ENCODE data around the gene TUBB.

TUBB gene

DNA sequence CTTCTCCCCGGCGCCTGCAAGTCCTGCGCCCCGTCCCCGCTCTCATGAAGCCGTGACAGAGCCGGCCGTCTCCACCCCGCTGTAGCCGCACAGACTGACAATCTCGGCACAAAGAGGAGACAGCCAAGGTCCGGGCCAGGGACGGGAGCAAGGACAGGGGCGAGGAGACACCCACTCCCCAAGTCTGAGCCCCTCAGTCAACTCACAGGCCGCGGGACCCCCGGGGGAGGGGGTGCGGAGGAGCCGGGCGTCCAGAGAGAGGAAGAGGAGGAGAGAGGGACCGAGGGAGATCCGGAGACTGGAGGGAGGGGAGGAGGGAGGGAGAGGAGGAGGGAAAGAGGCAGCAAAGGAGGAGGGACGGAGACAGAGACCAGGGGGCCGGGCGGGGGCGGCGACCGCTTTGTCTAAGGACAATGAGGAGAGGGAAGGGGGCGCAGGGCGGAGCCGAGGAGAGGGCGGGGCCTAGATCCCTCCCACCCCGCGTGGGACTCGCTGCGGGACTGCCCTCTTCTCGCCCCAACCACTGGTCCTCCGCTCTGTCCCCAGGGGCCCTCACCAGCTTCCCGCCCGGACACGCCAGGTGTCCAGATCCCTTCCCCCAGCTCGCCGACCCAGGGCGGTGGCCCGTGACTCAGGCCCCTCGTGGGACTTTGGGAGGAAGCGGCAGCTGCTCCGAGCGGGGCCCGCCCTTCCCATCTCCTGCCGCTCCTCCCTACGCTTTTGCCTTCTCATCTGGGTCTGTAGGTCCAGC lies 33.1 kb upstream of the TUBB start:
- Histone ChIP-seq H2BK15ac (ENCODE audit: low read depth, poor library complexity, severe bottlenecking) (peak overlapping the region; percentile 97), H3K79me1 (replicated peaks; ENCODE audit: low read length, poor library complexity, severe bottlenecking) (peaks cover 2% of the 10 kb centered on the region), H3K4ac (ENCODE audit: low read depth in 1 of 2, low read length in 2 of 2) (peak overlapping the region; percentile 92 to 99), H3K36me3 (ENCODE audit: control insufficient read depth in 1 of 2, insufficient read depth in 2 of 2, low read depth in 1 of 2, low read length in 2 of 2) (peaks cover 17 to 24% of the 10 kb centered on the region in 2 experiments), H3K4me3 (ENCODE audit: insufficient read depth in 1 of 2, low read depth in 1 of 2, low read length in 2 of 2) (peak overlapping the region; percentile 83 to 93), H3K23ac (ENCODE audit: low read length in 2 of 2) (peak overlapping the region in 1 of 2 experiments; percentile 95), H3K18ac (ENCODE audit: low read depth in 1 of 2, low read length in 2 of 2) (peak overlapping the region; percentile 98), H3K14ac (ENCODE audit: low read length in 2 of 2) (peak overlapping the region in 1 of 2 experiments; percentile 94), H2BK12ac (ENCODE audit: low read length in 2 of 2) (peak overlapping the region; percentile 64 to 90), H2AK5ac (ENCODE audit: low read length, severe bottlenecking) (peak overlapping the region; percentile 76), H2AFZ (ENCODE audit: low read depth, low read length) (peak overlapping the region; percentile 10), H3K9me3 (ENCODE audit: control insufficient read depth, low read length) (no peaks in the 10 kb centered on the region), H3K27ac (ENCODE audit: low read length, poor library complexity, severe bottlenecking) (peak overlapping the region; percentile 99), H3K9ac (ENCODE audit: low read length) (peak overlapping the region; percentile 95), H2BK120ac (ENCODE audit: low read depth, low read length) (peak overlapping the region; percentile 97), H4K8ac (ENCODE audit: low read length) (peak overlapping the region; percentile 92), H3K4me1 (ENCODE audit: control insufficient read depth, insufficient read depth, low read depth, low read length) (peaks cover 29% of the 10 kb centered on the region), H3K4me2 (ENCODE audit: low read length, poor library complexity, severe bottlenecking) (peak overlapping the region; percentile 82), H3K27me3 (ENCODE audit: control insufficient read depth in 1 of 2, insufficient read depth in 1 of 2, low read length in 2 of 2) (no peaks in the 10 kb centered on the region), H4K91ac (ENCODE audit: low read length) (peak overlapping the region; percentile 96), H2BK5ac (ENCODE audit: low read depth, low read length, poor library complexity, severe bottlenecking) (peak overlapping the region; percentile 97)
- peak; percentile 96 for DNase-seq
- WGBS: under 1% methylated on average over 27 of the region's 52 CpGs

DNA sequence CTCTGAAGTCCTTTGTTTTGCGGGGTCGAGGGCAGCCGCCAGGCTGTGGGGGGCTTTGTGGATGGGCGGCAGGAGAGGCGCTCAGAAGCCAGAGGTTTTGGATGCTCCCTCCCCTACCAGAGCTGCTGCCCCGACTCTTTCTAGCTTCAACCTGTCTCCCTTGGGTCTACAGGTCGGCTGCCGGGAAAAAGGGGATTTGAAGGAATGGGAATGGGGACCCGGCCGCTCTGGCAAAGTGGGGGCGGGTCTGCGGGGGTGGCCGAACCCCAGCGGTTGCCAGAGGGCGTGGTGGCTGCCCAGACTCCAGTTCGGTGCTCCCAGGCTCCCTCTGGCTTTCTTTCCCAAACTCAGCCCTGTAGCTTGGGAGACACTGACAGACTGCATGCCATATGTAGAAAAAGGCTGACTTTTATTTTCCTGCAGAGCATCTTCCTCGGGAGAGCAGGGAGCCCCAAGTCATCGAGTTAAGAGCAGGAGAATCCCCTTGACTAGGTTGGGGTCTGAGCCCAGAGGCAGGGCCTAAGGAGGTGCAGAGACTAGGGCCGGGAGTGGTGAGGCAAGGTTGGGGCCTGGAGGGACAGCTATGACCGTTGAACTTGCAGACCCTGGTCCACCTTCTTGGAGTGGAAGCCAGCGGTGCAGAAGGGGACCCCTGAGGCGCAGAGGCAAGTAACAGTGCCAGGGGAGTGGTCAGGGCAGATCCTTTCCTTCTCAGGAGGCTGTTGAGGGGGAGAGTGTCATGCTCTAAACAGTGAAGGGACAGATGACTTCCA lies 32.3 kb upstream of the TUBB start:
- Histone ChIP-seq H4K8ac (ENCODE audit: low read length) (peak overlapping the region; percentile 2), H3K4ac (ENCODE audit: low read depth in 1 of 2, low read length in 2 of 2) (peak overlapping the region; percentile 72 to 82), H3K18ac (ENCODE audit: low read depth in 1 of 2, low read length in 2 of 2) (peak overlapping the region; percentile 96 to 98), H4K91ac (ENCODE audit: low read length) (peak overlapping the region; percentile 90), H3K14ac (ENCODE audit: low read length in 2 of 2) (peak overlapping the region in 1 of 2 experiments; percentile 97), H2BK120ac (ENCODE audit: low read depth, low read length) (peak overlapping the region; percentile 97), H3K27me3 (ENCODE audit: control insufficient read depth in 1 of 2, insufficient read depth in 1 of 2, low read length in 2 of 2) (no peaks in the 10 kb centered on the region), H2BK12ac (ENCODE audit: low read length in 2 of 2) (peak overlapping the region in 1 of 2 experiments; percentile 70), H3K36me3 (ENCODE audit: control insufficient read depth in 1 of 2, insufficient read depth in 2 of 2, low read depth in 1 of 2, low read length in 2 of 2) (peaks cover 15 to 24% of the 10 kb centered on the region in 2 experiments), H3K23ac (ENCODE audit: low read length in 2 of 2) (no peak overlapping the region), H3K79me1 (replicated peaks; ENCODE audit: low read length, poor library complexity, severe bottlenecking) (peaks cover 2% of the 10 kb centered on the region), H2BK15ac (ENCODE audit: low read depth, poor library complexity, severe bottlenecking) (peak overlapping the region; percentile 97), H2BK5ac (ENCODE audit: low read depth, low read length, poor library complexity, severe bottlenecking) (peak overlapping the region; percentile 90), H3K9ac (ENCODE audit: low read length) (peak overlapping the region; percentile 95), H3K9me3 (ENCODE audit: control insufficient read depth, low read length) (no peaks in the 10 kb centered on the region), H2AK5ac (ENCODE audit: low read length, severe bottlenecking) (peak overlapping the region; percentile 4), H3K27ac (ENCODE audit: low read length, poor library complexity, severe bottlenecking) (peak overlapping the region; percentile 99), H3K4me1 (ENCODE audit: control insufficient read depth, insufficient read depth, low read depth, low read length) (peaks cover 27% of the 10 kb centered on the region), H3K4me3 (ENCODE audit: insufficient read depth in 1 of 2, low read depth in 1 of 2, low read length in 2 of 2) (peak overlapping the region; percentile 83 to 93), H3K4me2 (ENCODE audit: low read length, poor library complexity, severe bottlenecking) (peak overlapping the region; percentile 80), H2AFZ (ENCODE audit: low read depth, low read length) (no peak overlapping the region)
- DNase-seq: peak; percentile 59
- WGBS: 15% methylated on average over 19 of the region's 22 CpGs

DNA sequence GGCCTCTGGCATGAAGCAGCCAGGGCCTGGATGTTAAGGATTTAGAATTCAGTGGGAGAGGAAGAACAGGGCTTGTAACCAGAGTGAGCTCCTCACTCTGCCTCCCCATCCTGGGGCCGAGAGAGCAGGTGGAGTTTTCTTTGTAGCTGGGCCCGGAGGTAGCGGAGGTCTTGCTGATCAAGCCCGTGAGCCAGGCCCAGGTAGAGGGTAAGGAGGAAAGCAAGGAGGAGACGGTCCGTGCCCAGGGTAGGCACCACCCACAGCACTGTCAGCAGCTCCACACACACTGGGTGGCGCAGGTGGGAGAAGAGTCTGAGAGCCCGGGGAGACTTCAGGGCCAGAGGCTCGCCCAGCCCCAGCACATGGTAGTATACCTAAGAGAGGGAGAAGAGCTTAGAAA lies 31.6 kb upstream of the TUBB start:
- Histone ChIP-seq H2AFZ (ENCODE audit: low read depth, low read length) (no peak overlapping the region), H2BK12ac (ENCODE audit: low read length in 2 of 2) (peak overlapping the region in 1 of 2 experiments; percentile 75), H2BK5ac (ENCODE audit: low read depth, low read length, poor library complexity, severe bottlenecking) (no peak overlapping the region), H3K27me3 (ENCODE audit: control insufficient read depth in 1 of 2, insufficient read depth in 1 of 2, low read length in 2 of 2) (no peaks in the 10 kb centered on the region), H3K27ac (ENCODE audit: low read length, poor library complexity, severe bottlenecking) (no peak overlapping the region), H3K18ac (ENCODE audit: low read depth in 1 of 2, low read length in 2 of 2) (peak overlapping the region; percentile 54 to 96), H3K4ac (ENCODE audit: low read depth in 1 of 2, low read length in 2 of 2) (peak overlapping the region; percentile 37 to 82), H3K14ac (ENCODE audit: low read length in 2 of 2) (peak overlapping the region in 1 of 2 experiments; percentile 78), H3K79me1 (replicated peaks; ENCODE audit: low read length, poor library complexity, severe bottlenecking) (peaks cover 2% of the 10 kb centered on the region), H2AK5ac (ENCODE audit: low read length, severe bottlenecking) (peak overlapping the region; percentile 4), H3K23ac (ENCODE audit: low read length in 2 of 2) (no peak overlapping the region), H3K9me3 (ENCODE audit: control insufficient read depth, low read length) (no peaks in the 10 kb centered on the region), H4K8ac (ENCODE audit: low read length) (no peak overlapping the region), H3K4me2 (ENCODE audit: low read length, poor library complexity, severe bottlenecking) (peak overlapping the region; percentile 80), H2BK15ac (ENCODE audit: low read depth, poor library complexity, severe bottlenecking) (no peak overlapping the region), H3K36me3 (ENCODE audit: control insufficient read depth in 1 of 2, insufficient read depth in 2 of 2, low read depth in 1 of 2, low read length in 2 of 2) (peaks cover 8 to 19% of the 10 kb centered on the region in 2 experiments), H2BK120ac (ENCODE audit: low read depth, low read length) (peak overlapping the region; percentile 24), H4K91ac (ENCODE audit: low read length) (no peak overlapping the region), H3K9ac (ENCODE audit: low read length) (peak overlapping the region; percentile 95), H3K4me3 (ENCODE audit: insufficient read depth in 1 of 2, low read depth in 1 of 2, low read length in 2 of 2) (peak overlapping the region in 1 of 2 experiments; percentile 93), H3K4me1 (ENCODE audit: control insufficient read depth, insufficient read depth, low read depth, low read length) (peaks cover 27% of the 10 kb centered on the region)
- WGBS: 88% methylated on average over 6 of the region's 9 CpGs
- no peak for DNase-seq

Measured in mesenchymal stem cell (in vitro differentiated cells and primary cell).